NCI-H1436 (cell line): ENCODE results near the gene CFAP299.

ENCODE experiments used
- DNase-seq: peaks from one replicate; lab custom pipeline; 2025; lab: John Stamatoyannopoulos, UW

CFAP299 gene

GRCh38 chr4:80831383-80832361 is 496.1 kb downstream of the CFAP299 start:
- no peak for DNase-seq

DNA sequence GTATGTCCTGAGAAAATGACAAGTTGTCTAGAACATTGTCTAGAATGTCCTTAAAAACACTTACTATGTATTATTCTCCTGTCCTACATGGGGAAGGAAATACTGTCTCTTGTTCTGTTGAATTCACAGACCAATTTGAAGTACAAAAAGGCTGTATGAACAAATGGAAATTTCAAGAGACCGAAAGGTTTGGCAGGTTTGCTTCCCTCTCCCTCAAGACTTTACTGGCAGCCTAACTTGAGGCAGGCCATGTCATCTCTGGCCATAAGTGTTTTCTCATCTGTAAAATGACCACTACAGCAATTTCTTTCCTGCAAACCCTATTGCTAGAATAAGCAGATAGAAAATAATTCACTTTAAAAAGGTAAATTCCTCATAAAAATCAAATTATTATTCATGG is 503.8 kb downstream of the CFAP299 start:
- no peak for DNase-seq

DNA sequence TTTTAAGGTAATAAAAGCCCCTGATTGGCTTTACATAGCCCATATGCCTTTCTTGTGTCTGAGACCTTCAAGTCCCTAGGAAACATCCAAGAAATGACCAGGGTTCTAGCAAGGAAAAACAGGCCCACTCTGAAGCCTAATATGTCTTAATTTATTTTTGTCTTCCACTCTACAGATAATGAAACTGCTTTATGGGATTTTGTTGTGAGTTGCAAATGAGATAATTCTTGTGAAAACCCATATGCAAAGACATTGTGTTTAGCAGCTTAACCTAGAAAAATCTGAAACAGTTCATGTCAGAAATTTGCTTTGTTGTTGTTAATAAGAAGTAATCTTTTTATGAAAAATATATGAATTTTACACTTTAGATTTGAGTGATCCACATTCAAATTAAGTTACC is 504.3 kb downstream of the CFAP299 start:
- DNase-seq, result no peak

DNA sequence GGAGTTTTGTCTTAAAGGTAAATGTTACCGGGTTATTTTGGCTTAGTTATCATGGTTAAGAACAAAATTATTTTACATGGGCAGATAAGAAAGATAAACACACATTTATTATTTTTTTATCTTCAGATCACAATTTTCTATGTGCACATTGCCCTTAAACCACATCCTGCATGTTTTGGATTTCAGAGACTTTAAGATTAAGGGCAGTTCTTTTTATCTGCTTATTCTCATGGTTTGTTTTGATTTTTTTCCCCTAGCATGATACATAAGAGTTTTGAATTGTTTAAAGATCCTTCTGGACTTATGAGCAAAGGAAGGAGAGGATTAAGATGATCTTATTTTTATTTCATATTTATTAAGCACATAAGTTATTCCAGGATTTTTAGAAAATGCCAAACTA is 504.9 kb downstream of the CFAP299 start:
- no peak for DNase-seq

- no peak for DNase-seq
Observed at GRCh38 chr4:80841587-80842281, 506.2 kb downstream of the CFAP299 start.

GRCh38 chr4:80846210-80846609 is 510.7 kb downstream of the CFAP299 start:
- DNase-seq, result no peak

DNA sequence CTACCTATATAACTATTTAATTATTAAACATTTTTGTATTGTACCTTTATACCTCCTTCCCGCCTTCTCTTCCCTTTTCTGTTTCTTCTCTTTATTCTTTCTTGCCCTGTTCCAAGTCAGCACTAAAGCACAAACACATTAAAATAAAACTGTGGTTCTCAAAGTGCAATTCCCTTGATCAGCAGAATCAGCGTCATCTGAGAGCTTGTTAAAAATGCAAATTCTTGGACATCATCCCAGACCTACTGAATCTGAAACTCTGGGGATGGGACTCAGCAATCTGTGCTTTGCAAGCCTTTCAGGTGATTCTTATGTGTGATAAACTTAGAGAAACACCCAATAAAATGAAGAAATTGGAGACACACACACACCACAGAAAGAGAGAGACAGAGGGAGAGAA is 516.5 kb downstream of the CFAP299 start:
- DNase-seq, result no peak

- DNase-seq, result no peak
Observed at GRCh38 chr4:80873571-80873970, 538.0 kb downstream of the CFAP299 start.

- DNase-seq, result no peak
Observed at GRCh38 chr4:80874979-80875378, 539.4 kb downstream of the CFAP299 start.

GRCh38 chr4:80875642-80876041 is 540.1 kb downstream of the CFAP299 start:
- DNase-seq, result no peak

DNA sequence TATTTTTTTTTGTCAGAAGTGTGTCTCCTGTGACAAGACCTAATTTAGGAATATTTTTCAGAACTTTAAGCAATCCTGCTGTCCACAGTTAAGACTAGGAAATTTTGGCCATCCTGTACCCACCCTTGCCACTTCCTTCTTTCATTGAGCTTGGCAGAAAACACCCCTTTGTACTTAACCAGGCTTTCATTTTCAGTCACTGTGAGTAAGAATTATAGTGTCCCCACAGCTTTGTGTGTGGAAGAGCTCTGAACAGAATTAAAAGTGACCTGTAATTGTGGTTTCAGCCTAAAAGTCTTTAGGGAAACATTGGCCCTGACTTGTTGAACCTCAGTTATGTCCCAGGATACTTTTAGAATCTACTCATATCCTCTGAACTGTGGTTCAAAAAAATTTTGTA is 541.3 kb downstream of the CFAP299 start:
- no peak for DNase-seq

GRCh38 chr4:80878218-80878617 is 542.7 kb downstream of the CFAP299 start:
- no peak for DNase-seq

DNA sequence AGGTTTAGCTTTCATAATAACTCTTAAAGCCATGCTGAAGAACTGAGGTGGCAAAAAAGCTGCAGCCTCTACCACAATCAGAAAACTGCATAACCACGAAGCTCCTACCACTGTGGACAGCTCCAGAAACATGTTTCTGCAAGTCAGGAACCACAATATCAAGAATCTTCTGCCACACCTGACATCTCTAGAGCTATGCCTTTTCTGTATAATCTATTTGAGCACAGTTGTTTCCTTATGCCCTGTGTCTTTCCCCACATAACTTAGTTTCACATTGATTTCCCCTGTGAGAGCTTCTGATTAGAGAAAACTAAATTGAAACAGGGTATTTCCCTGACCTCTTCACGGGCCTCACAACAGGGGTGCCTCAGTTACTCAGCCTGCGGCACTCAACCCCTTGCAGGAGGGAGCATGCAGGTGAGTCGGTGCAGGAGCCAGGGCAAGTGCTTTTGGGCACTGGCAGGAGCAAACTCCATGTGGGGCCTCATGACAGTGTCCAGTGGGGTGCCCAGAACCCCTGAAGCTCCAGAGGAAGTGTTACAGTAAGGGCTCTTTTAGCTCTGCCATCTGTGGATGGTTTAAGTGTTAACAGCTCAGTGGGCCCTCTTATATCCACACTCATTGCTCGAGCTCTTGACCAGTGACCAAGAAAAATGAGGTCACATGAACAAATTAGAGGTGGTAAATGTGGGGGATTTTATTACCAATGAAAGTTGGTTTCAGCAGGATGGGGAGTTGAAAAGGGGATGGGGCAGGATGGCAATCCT is 562.2 kb downstream of the CFAP299 start:
- DNase-seq, result no peak

DNA sequence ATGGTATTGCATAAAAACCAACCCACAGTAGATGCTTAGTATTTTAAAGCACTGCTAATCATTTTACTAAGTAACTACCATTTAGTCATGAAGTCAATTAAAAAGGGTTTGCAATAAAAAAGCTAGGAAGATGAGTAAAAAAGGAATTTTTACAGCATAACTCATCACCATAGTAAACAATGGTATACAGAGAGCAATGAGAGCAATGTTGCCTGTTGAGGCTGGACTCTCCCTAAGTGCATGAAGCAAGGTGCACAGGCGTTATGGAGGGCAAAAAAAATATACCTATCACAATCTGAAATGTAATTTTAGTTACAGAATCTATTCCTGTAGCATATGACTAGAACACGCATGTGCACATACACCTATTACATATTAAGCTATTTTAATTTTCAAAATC is 565.4 kb downstream of the CFAP299 start:
- DNase-seq, result no peak

- DNase-seq, result no peak
Observed at GRCh38 chr4:80903020-80903419, 567.5 kb downstream of the CFAP299 start.

GRCh38 chr4:80909938-80910337 is 574.4 kb downstream of the CFAP299 start:
- no peak for DNase-seq

GRCh38 chr4:80911458-80911857 is 575.9 kb downstream of the CFAP299 start:
- no peak for DNase-seq

- DNase-seq, result no peak
Observed at GRCh38 chr4:80912350-80912749, 576.8 kb downstream of the CFAP299 start.

- DNase-seq, result no peak
Observed at GRCh38 chr4:80913381-80913780, 577.9 kb downstream of the CFAP299 start.

DNA sequence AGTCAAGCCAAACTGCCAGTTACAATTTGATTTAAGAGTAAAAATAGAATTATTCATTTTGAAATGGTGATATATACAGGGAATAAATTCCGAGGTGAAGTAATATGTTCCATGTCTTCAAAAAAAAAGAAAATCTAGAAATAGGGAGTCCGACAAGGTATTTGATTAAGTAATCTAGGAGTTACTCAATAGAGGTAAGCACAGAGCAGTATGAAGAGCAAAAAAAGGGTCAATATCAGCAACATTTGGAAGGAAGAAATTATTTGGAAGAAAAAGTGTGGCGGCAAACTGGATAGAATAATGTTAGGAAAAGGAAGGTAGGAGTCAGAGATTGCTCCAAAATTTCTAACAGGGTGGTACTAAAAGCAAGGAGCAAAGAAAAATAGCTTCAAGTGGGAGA is 581.2 kb downstream of the CFAP299 start:
- DNase-seq, result no peak

- DNase-seq, result no peak
Observed at GRCh38 chr4:80918004-80918403, 582.5 kb downstream of the CFAP299 start.

DNA sequence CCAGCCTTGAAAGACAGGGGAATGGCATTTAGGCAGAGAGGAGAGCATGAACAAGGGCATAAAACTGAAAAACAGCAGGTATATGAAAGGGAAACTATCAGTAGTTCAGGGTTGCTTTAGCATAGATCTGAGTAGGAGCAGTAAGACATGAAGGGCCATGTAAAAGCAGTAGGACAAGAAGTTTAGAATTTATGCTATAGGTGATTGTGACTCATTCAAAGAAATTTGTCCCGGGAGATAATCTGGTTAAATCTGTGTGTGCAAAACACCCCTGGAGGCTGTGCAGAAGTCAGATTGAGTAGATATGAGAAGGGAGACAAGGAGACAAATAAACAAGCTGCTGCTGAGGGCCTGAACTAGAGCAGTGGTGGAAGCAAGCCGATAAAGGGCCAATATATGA is 585.9 kb downstream of the CFAP299 start:
- DNase-seq, result no peak

DNA sequence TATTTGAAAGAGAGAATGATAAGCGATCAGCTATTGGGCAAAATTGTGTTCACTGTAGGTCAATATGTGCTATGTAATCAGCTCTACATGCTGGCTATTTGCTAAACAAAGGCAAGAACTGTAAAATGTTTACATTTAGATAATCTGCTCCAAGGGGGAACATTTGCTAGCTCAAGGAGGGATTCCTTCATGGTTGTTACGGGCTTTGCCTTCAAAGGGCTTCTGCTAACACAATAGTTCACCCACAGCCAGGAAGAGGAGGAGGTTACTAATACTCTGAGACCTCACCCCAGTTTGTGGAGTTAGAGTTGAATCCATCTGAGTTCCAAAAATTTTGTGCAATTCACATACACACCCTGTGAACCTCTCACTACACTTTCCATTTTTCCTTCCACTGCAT is 587.4 kb downstream of the CFAP299 start:
- no peak for DNase-seq
